NCI-H524 treated with DMSO at 0.1 percent for 48 hours (cell line): ENCODE measurements around the gene WWP2.
"Not testable (repeated sequence)": the region's sequence is repeated elsewhere in the genome, so short reads cannot be mapped to it uniquely, and the experiment has no call there.

ENCODE experiments used
- DNase-seq: peaks from one replicate; lab custom pipeline; 2025; lab: John Stamatoyannopoulos, UW

WWP2 gene

GRCh38 chr16:69831212-69832123 is 69.3 kb downstream of the WWP2 start:
- DNase-seq = no peak

- no peak for DNase-seq
These were observed 71.5 kb downstream of the WWP2 start for GRCh38 chr16:69833357-69834282.

DNA sequence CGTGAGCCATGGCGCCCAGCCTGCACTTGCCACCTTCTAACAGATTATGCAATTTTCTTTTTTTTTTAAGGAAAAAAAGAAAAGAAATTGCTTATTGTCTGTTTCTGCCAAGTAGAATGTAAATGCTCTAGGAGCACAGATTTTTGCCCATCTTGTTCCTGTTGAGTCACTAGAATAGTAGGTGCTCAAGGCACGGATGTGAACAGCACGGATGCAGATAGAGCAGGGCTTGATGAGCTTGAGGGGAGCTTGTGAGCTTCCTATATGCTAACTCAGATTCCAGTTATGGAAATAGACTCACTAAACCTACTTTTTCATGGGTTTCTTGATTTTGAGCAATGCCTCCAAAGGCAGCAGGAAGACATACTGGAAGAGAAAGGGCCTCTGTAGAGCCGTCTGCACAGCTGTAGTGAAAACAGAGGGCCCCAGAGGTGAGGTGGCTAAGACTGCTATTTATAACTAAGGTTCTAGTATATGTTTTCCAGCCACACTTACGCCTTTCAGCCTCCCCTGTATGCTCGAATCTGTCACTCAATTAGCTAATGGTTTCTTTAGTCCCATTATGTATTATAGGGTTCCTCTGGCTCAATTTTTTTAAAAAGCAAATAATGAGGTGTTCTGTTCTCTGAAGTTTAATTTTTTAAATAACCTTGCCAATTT is 72.8 kb downstream of the WWP2 start:
- DNase-seq = no peak

DNA sequence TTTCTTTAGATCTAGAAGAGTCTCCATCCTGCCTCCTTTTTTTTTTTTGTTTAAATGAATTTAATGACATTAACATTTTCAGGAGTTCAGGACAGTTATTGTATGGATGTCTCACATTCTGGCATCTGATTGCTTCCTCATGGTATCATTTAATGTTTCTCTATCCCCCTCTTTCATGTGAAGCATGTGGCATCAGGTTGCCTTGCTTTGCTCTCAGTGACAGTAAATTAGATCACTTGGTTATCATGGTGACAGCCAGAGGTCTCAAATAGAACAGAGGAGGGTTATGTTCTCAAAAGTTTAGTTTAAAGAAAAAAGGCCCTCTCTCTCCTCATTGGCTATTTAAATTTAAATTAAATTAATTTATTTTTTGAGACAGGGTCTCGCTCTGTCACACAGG is 74.1 kb downstream of the WWP2 start:
- no peak for DNase-seq

GRCh38 chr16:69837380-69837779 is 75.2 kb downstream of the WWP2 start:
- DNase-seq = no peak

- no peak for DNase-seq
These were observed 76.4 kb downstream of the WWP2 start for GRCh38 chr16:69838489-69838888.

DNA sequence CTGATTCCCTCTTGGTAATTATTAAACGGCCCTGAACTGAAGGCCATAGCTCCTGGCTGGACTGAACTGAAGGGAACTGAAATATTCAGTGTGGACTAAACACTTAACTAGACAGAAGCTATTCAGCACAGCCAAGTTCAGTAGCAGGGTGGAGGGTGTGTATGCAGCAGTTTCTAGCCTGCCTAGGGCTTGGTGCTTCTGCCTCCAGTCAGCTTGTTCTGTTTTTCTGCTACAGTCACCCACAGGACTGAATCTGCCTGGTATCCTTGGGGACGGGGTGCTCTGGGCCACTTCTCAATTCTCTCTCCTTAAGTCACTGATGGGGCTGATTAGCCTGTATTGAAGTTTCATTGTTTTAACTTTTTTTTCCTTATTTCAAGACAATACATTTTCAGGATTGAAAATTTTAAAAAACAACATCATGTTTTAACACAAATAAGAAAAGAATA is 77.1 kb downstream of the WWP2 start:
- no peak for DNase-seq

- DNase-seq = no peak
These were observed 77.8 kb downstream of the WWP2 start for GRCh38 chr16:69839798-69840409.

GRCh38 chr16:69840975-69841374 is 78.8 kb downstream of the WWP2 start:
- DNase-seq = no peak

DNA sequence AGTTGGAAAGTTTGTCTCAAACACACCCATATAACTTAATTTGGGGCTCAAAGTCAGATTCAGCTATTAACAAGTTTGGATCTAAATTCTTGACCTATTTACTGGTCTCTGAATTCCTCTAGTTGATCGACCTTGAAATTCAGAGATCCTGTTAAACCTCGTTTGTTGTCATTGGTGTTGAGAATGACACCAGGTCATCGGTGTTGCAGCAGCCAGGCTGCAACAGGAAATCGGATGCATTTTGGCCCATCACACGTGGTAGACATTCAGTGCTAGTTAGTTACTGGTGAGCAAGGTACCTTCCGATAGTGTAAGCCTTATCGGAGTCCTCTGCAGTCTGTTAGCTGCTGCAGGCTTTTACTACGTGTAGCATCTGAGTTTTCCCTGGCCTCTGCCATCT is 82.3 kb downstream of the WWP2 start:
- DNase-seq = no peak

DNA sequence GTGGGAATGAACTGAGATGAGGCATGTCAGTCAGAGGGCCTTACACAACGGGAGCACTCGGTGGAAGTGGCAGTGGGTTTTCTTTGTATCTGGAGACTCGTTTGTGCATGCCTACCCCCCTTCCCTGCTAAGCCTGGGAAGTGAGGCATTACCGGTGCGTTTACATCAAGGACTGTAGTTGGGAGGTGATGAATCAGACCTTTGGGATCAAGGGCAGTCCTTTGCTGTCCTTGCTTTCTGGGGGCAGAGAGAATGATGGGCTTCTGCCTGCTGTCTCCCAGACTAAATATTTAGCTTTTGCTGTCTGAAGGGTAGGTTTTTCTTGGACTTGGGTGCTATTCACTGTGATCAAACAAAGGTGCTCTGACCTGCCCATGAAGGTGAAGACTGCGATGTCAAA is 83.0 kb downstream of the WWP2 start:
- no peak for DNase-seq

DNA sequence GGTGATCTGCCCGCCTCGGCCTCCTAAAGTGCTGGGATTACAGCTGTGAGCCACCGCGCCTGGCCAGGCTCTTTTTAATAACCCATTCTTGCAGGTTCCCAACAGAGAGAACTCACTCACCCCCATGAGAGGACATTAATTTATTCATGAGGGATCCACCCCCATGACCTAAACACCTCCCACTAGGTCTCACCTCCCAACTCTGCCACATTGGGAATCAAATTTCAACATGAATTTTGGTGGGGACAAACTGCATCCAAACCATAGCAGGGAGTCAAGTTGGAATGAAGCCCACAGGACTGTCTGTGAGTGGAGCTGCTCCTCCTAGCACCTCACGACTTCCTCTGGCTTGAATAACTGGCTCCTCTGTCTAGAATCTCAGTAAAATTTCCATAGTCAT is 85.5 kb downstream of the WWP2 start:
- no peak for DNase-seq

GRCh38 chr16:69848637-69849545 is 86.8 kb downstream of the WWP2 start:
- DNase-seq = no peak

DNA sequence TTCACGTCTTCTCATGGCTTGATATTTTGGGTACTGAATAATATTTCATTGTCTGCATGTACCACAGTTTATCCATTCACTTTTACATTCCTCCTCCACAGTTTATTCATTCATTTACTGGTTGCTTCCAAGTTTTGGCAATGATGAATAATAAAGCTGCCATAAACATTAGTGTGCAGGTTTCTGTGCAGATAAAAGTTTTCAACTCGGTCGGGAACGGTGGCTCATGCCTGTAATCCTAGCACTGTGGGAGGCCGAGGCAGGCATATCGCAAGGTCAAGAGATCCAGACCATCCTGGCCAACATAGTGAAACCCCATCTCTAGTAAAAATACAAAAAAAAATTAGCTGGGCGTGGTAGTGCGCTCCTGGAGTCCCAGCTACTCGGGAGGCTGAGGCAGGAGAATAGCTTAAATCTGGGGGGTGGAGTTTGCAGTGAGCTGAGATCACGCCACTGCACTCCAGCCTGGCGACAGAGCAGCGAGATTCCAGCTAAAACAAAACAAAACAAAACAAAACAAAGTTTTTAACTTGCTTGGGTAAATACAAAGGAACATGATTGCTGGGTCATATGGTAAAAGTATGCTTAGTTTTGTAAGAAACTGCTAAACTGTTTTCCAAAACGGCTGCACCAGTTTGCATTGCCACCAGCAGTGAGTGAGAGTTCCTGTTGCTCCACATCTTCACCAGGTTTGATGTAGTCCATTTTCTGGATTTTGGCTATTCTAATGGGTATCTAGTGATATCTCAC is 89.5 kb downstream of the WWP2 start:
- no peak for DNase-seq

- DNase-seq = no peak
These were observed 90.7 kb downstream of the WWP2 start for GRCh38 chr16:69852815-69853214.

GRCh38 chr16:69853481-69853880 is 91.3 kb downstream of the WWP2 start:
- no peak for DNase-seq

DNA sequence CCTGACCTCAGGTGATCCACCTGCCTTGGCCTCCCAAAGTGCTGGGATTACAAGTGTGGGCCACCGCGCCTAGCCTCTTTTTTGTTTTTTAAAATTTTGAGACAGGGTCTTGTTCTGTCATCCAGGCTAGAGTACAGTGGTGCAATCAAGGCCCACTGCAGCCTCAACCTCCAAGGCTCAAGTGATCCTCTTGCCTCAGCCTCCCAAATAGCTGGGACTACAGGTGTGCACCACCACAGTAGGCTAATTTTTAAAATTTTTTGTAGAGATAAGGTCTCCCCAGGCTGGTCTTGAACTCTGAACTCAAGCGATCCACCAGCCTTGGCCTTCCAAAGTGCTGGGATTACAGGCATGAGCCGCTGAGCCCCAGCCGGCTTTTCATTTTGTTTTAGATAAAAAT is 92.6 kb downstream of the WWP2 start:
- not testable (repeated sequence) for DNase-seq

GRCh38 chr16:69855592-69855991 is 93.5 kb downstream of the WWP2 start:
- DNase-seq = no peak

- DNase-seq = no peak
These were observed 96.3 kb downstream of the WWP2 start for GRCh38 chr16:69858191-69859104.
